Mucosa of rectum (tissue), 2 donors: ENCODE measurements around the gene CSH2.
"Not testable (repeated sequence)": the region's sequence is repeated elsewhere in the genome, so short reads cannot be mapped to it uniquely, and the experiment has no call there.

ENCODE experiments used
- H3K27ac ChIP-seq, 2 donors: one replicate each; pipeline ENCODE4 v1.7.0; 2013; ENCODE audit warnings: inconsistent platforms in 2 of 2, low read depth in 2 of 2, low read length in 2 of 2
- H3K27me3 ChIP-seq, 2 donors: one replicate each; pipeline ENCODE4 v1.7.0; 2013; ENCODE audit warnings: low read length in 2 of 2; ENCODE audit not compliant: control insufficient read depth in 2 of 2, insufficient read depth in 2 of 2
- H3K36me3 ChIP-seq, 2 donors: one replicate each; pipeline ENCODE4 v1.7.0; 2013; ENCODE audit warnings: low read length in 2 of 2; ENCODE audit not compliant: control insufficient read depth in 2 of 2, insufficient read depth in 2 of 2
- H3K4me1 ChIP-seq, 2 donors: one replicate each; pipeline ENCODE4 v1.7.0; 2013; ENCODE audit warnings: low read length in 2 of 2, mild to moderate bottlenecking in 1 of 2; ENCODE audit not compliant: control insufficient read depth in 2 of 2, insufficient read depth in 2 of 2
- H3K4me3 ChIP-seq, 2 donors: one replicate each; pipeline ENCODE4 v1.7.0; 2013; ENCODE audit warnings: low read length in 2 of 2
- H3K9ac ChIP-seq, 2 donors: one replicate each; pipeline ENCODE4 v1.7.0; 2013; ENCODE audit warnings: low read length in 2 of 2, low read depth in 1 of 2, mild to moderate bottlenecking in 1 of 2
- H3K9me3 ChIP-seq, 2 donors: one replicate each; pipeline ENCODE4 v1.7.0; 2013; ENCODE audit warnings: low read length in 2 of 2; ENCODE audit not compliant: control insufficient read depth in 2 of 2
- donor health status: healthy.
- donor health status: Normal muscosa, but diverticular disease.

The CSH2 gene

GRCh38 chr17:63873577-63873976, at the start of gene CSH2:
CSH2 (minus strand) TSS chr17:63873677; CDS start chr17:63873614, 63 bp downstream.
- not testable (repeated sequence) for H3K9me3 ChIP-seq, H3K4me3 ChIP-seq, H3K27ac ChIP-seq, H3K4me1 ChIP-seq, H3K9ac ChIP-seq, H3K27me3 ChIP-seq, H3K36me3 ChIP-seq

GRCh38 chr17:63922402-63922801, 48.9 kb upstream of the CSH2 start:
- H3K9ac ChIP-seq, H3K4me1 ChIP-seq, H3K4me3 ChIP-seq, H3K9me3 ChIP-seq, H3K27ac ChIP-seq, H3K36me3 ChIP-seq, H3K27me3 ChIP-seq: not testable (repeated sequence)

- not testable (repeated sequence) for H3K9ac ChIP-seq, H3K27me3 ChIP-seq, H3K9me3 ChIP-seq, H3K36me3 ChIP-seq, H3K4me3 ChIP-seq, H3K4me1 ChIP-seq, H3K27ac ChIP-seq
These were observed 47.3 kb upstream of the CSH2 start for GRCh38 chr17:63920779-63921178.

- H3K27me3 ChIP-seq, H3K4me1 ChIP-seq, H3K9ac ChIP-seq, H3K4me3 ChIP-seq, H3K9me3 ChIP-seq, H3K27ac ChIP-seq, H3K36me3 ChIP-seq: not testable (repeated sequence)
These were observed 46.6 kb upstream of the CSH2 start for GRCh38 chr17:63920050-63920449.

- Histone ChIP-seq H3K4me3 (no peak overlapping the region), H3K27me3 (no peaks in the 10 kb centered on the region), H3K36me3 (no peaks in the 10 kb centered on the region), H3K9me3 (no peaks in the 10 kb centered on the region), H3K4me1 (no peaks in the 10 kb centered on the region), H3K9ac (no peak overlapping the region), H3K27ac (no peak overlapping the region)
These were observed 45.8 kb upstream of the CSH2 start for GRCh38 chr17:63919311-63919723.

- H3K36me3 ChIP-seq, H3K4me1 ChIP-seq, H3K4me3 ChIP-seq, H3K9me3 ChIP-seq, H3K27me3 ChIP-seq, H3K27ac ChIP-seq, H3K9ac ChIP-seq: not testable (repeated sequence)
These were observed 45.4 kb upstream of the CSH2 start, which contains the start of gene GH1 for GRCh38 chr17:63918789-63919305. GH1 (minus strand) TSS chr17:63918839; CDS start chr17:63918776, 63 bp downstream.

- H3K4me1 ChIP-seq: no peaks in the 10 kb centered on the region
- no peaks in the 10 kb centered on the region for H3K9me3 ChIP-seq
- no peak overlapping the region for H3K4me3 ChIP-seq
- H3K9ac ChIP-seq: no peak overlapping the region
- no peaks in the 10 kb centered on the region for H3K36me3 ChIP-seq
- no peak overlapping the region for H3K27ac ChIP-seq
- H3K27me3 ChIP-seq: no peaks in the 10 kb centered on the region
These were observed 44.8 kb upstream of the CSH2 start for GRCh38 chr17:63918305-63918704.

- H3K4me1 ChIP-seq: no peaks in the 10 kb centered on the region
- H3K36me3 ChIP-seq: no peaks in the 10 kb centered on the region
- no peak overlapping the region for H3K4me3 ChIP-seq
- no peak overlapping the region for H3K9ac ChIP-seq
- H3K27me3 ChIP-seq: no peaks in the 10 kb centered on the region
- no peak overlapping the region for H3K27ac ChIP-seq
- no peaks in the 10 kb centered on the region for H3K9me3 ChIP-seq
These were observed 44.2 kb upstream of the CSH2 start for GRCh38 chr17:63917646-63918045.

- H3K4me1 ChIP-seq, H3K9me3 ChIP-seq, H3K9ac ChIP-seq, H3K36me3 ChIP-seq, H3K27ac ChIP-seq, H3K4me3 ChIP-seq, H3K27me3 ChIP-seq: not testable (repeated sequence)
These were observed 43.7 kb upstream of the CSH2 start for GRCh38 chr17:63917206-63917605.

- Histone ChIP-seq H3K9ac (no peak overlapping the region), H3K4me3 (no peak overlapping the region)
These were observed 43.2 kb upstream of the CSH2 start for GRCh38 chr17:63916566-63917185.

GRCh38 chr17:63915753-63916152, 42.3 kb upstream of the CSH2 start:
- H3K9ac ChIP-seq, H3K4me1 ChIP-seq, H3K4me3 ChIP-seq, H3K9me3 ChIP-seq, H3K27me3 ChIP-seq, H3K36me3 ChIP-seq, H3K27ac ChIP-seq: not testable (repeated sequence)

More at GRCh38 chr17:63916566-63917185, 43.2 kb upstream of the CSH2 start:
- Histone ChIP-seq H3K9me3 (no peaks in the 10 kb centered on the region), H3K4me1 (no peaks in the 10 kb centered on the region), H3K27ac (no peak overlapping the region), H3K27me3 (no peaks in the 10 kb centered on the region), H3K36me3 (no peaks in the 10 kb centered on the region)
